Tibial artery (tissue), 4 donors: ENCODE measurements around the gene CTTNBP2.
"Not testable (repeated sequence)": the region's sequence is repeated elsewhere in the genome, so short reads cannot be mapped to it uniquely, and the experiment has no call there.

Experiments used
- DNase-seq, 2 donors: peaks; one replicate each; pipeline ENCODE4 v3.0.0-alpha.2; 2019
- H3K27ac ChIP-seq, 2 donors: fragments of 200-600 bp; sonication (generic) in 1 of 2; 1 replicate in 1 of 2; 2 replicates in 1 of 2; pipeline ENCODE4 v1.5.1; 2018 to 2019; ENCODE audit warnings: mild to moderate bottlenecking in 1 of 2
- H3K27me3 ChIP-seq, 2 donors: fragments of 200-600 bp; sonication (generic) in 1 of 2; one replicate each; pipeline versions ENCODE4 v1.5.1 to v1.6.0; 2016 to 2019
- H3K36me3 ChIP-seq, 3 donors: fragments of 200-600 bp; sonication (generic) in 2 of 3; one replicate each; pipeline ENCODE4 v1.5.1; 2016 to 2019; ENCODE audit warnings: mild to moderate bottlenecking in 2 of 3
- H3K4me1 ChIP-seq, 4 donors: fragments of 200-600 bp; sonication (generic) in 2 of 4; 1 replicate in 3 of 4; 2 replicates in 1 of 4; pipeline ENCODE4 v1.5.1; 2016 to 2019
- H3K4me3 ChIP-seq, 2 donors: fragments of 200-600 bp; sonication (generic) in 1 of 2; 1 replicate in 1 of 2; 2 replicates in 1 of 2; pipeline ENCODE4 v1.5.1; 2018 to 2019; ENCODE audit warnings: mild to moderate bottlenecking in 2 of 2
- H3K9me3 ChIP-seq, 3 donors: fragments of 200-600 bp; sonication (generic) in 1 of 3; one replicate each; pipeline ENCODE4 v1.5.1; 2016 to 2019
- CTCF ChIP-seq, 2 experiments: fragments of 200-600 bp in 1 of 2; fragments of 450-650 bp in 1 of 2; IDR thresholded peaks; one replicate each; pipeline ENCODE4 v1.5.1; 2017 to 2019; ENCODE audit warnings: antibody characterized with exemption in 2 of 2, mild to moderate bottlenecking in 1 of 2, moderate library complexity in 1 of 2
- intact Hi-C: fragments of 100-400 bp; cut with DNase I; formaldehyde crosslinking; loops from one replicate; pipeline ENCODE4 v1.15.0; 2023; ENCODE audit warnings: low total_unique reads

The CTTNBP2 gene

GRCh38 chr7:117715784-117716445, 157.3 kb downstream of the CTTNBP2 start:
- Histone ChIP-seq H3K4me3 (no peak overlapping the region), H3K9me3 (no peaks in the 10 kb centered on the region), H3K27ac (no peak overlapping the region), H3K4me1 (no peaks in the 10 kb centered on the region), H3K36me3 (peaks cover 5 to 23% (median 9%) of the 10 kb centered on the region in 3 donors), H3K27me3 (no peaks in the 10 kb centered on the region)
- peak; percentile 38 to 40 for TF ChIP-seq CTCF (IDR thresholded peaks at IDR 0.05)
- DNase-seq = no peak
- intact Hi-C loops = loop anchor here (5.0 kb wide), 2 partner anchors 259 to 314 kb away; no protein-coding TSS in a partner anchor

GRCh38 chr7:117711556-117711955, 161.7 kb downstream of the CTTNBP2 start:
- intact Hi-C loops = no loop called here
- DNase-seq = no peak
- Histone ChIP-seq H3K4me1 (no peaks in the 10 kb centered on the region), H3K36me3 (peaks cover 0 to 5% (median 0%) of the 10 kb centered on the region in 3 donors), H3K27ac (no peak overlapping the region), H3K27me3 (no peaks in the 10 kb centered on the region), H3K4me3 (no peak overlapping the region), H3K9me3 (no peaks in the 10 kb centered on the region)
- TF ChIP-seq CTCF (IDR thresholded peaks at IDR 0.05) = no peak

GRCh38 chr7:117708173-117708572, 165.1 kb downstream of the CTTNBP2 start:
- DNase-seq, H3K27me3 ChIP-seq, H3K27ac ChIP-seq, H3K4me1 ChIP-seq, H3K9me3 ChIP-seq, intact Hi-C loops, H3K36me3 ChIP-seq, H3K4me3 ChIP-seq: not testable (repeated sequence)

GRCh38 chr7:117707080-117707479, 166.2 kb downstream of the CTTNBP2 start:
- no peak for DNase-seq
- Histone ChIP-seq H3K4me1 (no peaks in the 10 kb centered on the region), H3K9me3 (no peaks in the 10 kb centered on the region), H3K4me3 (no peak overlapping the region), H3K27ac (no peak overlapping the region), H3K36me3 (peaks cover 0 to 5% (median 0%) of the 10 kb centered on the region in 3 donors), H3K27me3 (no peaks in the 10 kb centered on the region)
- no peak for TF ChIP-seq CTCF (IDR thresholded peaks at IDR 0.05)
- intact Hi-C loops = no loop called here

- H3K4me3 ChIP-seq = no peak overlapping the region
- peaks cover 0 to under 1% (median 0%) of the 10 kb centered on the region in 3 donors for H3K36me3 ChIP-seq
- H3K27ac ChIP-seq = no peak overlapping the region
- no peak for TF ChIP-seq CTCF (IDR thresholded peaks at IDR 0.05)
- no peak for DNase-seq
- no peaks in the 10 kb centered on the region for H3K4me1 ChIP-seq
- H3K9me3 ChIP-seq = no peaks in the 10 kb centered on the region
- H3K27me3 ChIP-seq = no peaks in the 10 kb centered on the region
- intact Hi-C loops = no loop called here
Observed at GRCh38 chr7:117706210-117706609, 167.0 kb downstream of the CTTNBP2 start.

GRCh38 chr7:117705630-117706029, 167.6 kb downstream of the CTTNBP2 start:
- no peaks in the 10 kb centered on the region for H3K4me1 ChIP-seq
- DNase-seq = no peak
- H3K27ac ChIP-seq = no peak overlapping the region
- intact Hi-C loops = no loop called here
- no peaks in the 10 kb centered on the region for H3K27me3 ChIP-seq
- TF ChIP-seq CTCF (IDR thresholded peaks at IDR 0.05) = no peak
- no peak overlapping the region for H3K4me3 ChIP-seq
- H3K36me3 ChIP-seq = no peaks in the 10 kb centered on the region
- no peaks in the 10 kb centered on the region for H3K9me3 ChIP-seq
